NCI-H146 treated with DMSO at 0.1 percent for 48 hours (cell line): ENCODE data around the gene PITRM1.
A peak's percentile ranks its signal among the peaks of the same experiment; 100 is the strongest.
"Not testable (repeated sequence)": the region's sequence is repeated elsewhere in the genome, so short reads cannot be mapped to it uniquely, and the experiment has no call there.

Experiments used
- DNase-seq: peaks from one replicate; lab custom pipeline; 2025; ENCODE audit not compliant: unreplicated experiment; lab: John Stamatoyannopoulos, UW

The PITRM1 gene

GRCh38 chr10:3197348-3198003 is 24.9 kb upstream of the PITRM1 start:
- peak; percentile 95 for DNase-seq

- DNase-seq: no peak
Observed at GRCh38 chr10:3196958-3197347, 24.4 kb upstream of the PITRM1 start.

- no peak for DNase-seq
Observed at GRCh38 chr10:3196482-3196881, 23.9 kb upstream of the PITRM1 start.

GRCh38 chr10:3195726-3196125 is 23.1 kb upstream of the PITRM1 start:
- DNase-seq: peak; percentile 50

GRCh38 chr10:3195286-3195685 is 22.7 kb upstream of the PITRM1 start:
- DNase-seq: no peak

GRCh38 chr10:3194871-3195270 is 22.3 kb upstream of the PITRM1 start:
- DNase-seq: no peak

- no peak for DNase-seq
Observed at GRCh38 chr10:3193751-3194150, 21.2 kb upstream of the PITRM1 start.

GRCh38 chr10:3192856-3193635 is 20.5 kb upstream of the PITRM1 start:
- DNase-seq: peak; percentile 89

- DNase-seq: no peak
Observed at GRCh38 chr10:3190817-3191216, 18.2 kb upstream of the PITRM1 start.

- not testable (repeated sequence) for DNase-seq
Observed at GRCh38 chr10:3187229-3187628, 14.6 kb upstream of the PITRM1 start.

- no peak for DNase-seq
Observed at GRCh38 chr10:3186368-3186767, 13.8 kb upstream of the PITRM1 start.

GRCh38 chr10:3185386-3185785 is 12.8 kb upstream of the PITRM1 start:
- no peak for DNase-seq

GRCh38 chr10:3180355-3181025 is 7.9 kb upstream of the PITRM1 start:
- DNase-seq: no peak

- DNase-seq: no peak
Observed at GRCh38 chr10:3179174-3179573, 6.6 kb upstream of the PITRM1 start.

GRCh38 chr10:3178042-3178441 is 5.5 kb upstream of the PITRM1 start:
- DNase-seq: no peak

- peak; percentile 100 for DNase-seq
Observed at GRCh38 chr10:3173171-3173878, 743 bp upstream of the PITRM1 start.

- no peak for DNase-seq
Observed at GRCh38 chr10:3172081-3172445, 519 bp downstream of the PITRM1 start.

- not testable (repeated sequence) for DNase-seq
Observed at GRCh38 chr10:3171488-3171887, 1.1 kb downstream of the PITRM1 start.

GRCh38 chr10:3169673-3170072 is 2.9 kb downstream of the PITRM1 start:
- no peak for DNase-seq

GRCh38 chr10:3169271-3169670 is 3.3 kb downstream of the PITRM1 start:
- no peak for DNase-seq

GRCh38 chr10:3167611-3168330 is 4.8 kb downstream of the PITRM1 start:
- no peak for DNase-seq
